GM21515 (cell line): Measurements from ENCODE around the gene SLC24A4.

Experiments used
- ATAC-seq: cut with Tn5 transposase; IDR thresholded peaks from one replicate; pipeline ENCODE4 v1.9.1; 2021; ENCODE audit not compliant: unreplicated experiment

SLC24A4 gene

GRCh38 chr14:92433407-92433806 lies 110.4 kb downstream of the SLC24A4 start:
- no peak for ATAC-seq

GRCh38 chr14:92435154-92435553 lies 112.2 kb downstream of the SLC24A4 start:
- ATAC-seq: no peak

- no peak for ATAC-seq
These were observed 113.3 kb downstream of the SLC24A4 start for GRCh38 chr14:92436115-92436776.

GRCh38 chr14:92437309-92437708 lies 114.3 kb downstream of the SLC24A4 start:
- no peak for ATAC-seq

- ATAC-seq: no peak
These were observed 114.8 kb downstream of the SLC24A4 start for GRCh38 chr14:92437729-92438285.

GRCh38 chr14:92439537-92440344 lies 116.8 kb downstream of the SLC24A4 start:
- ATAC-seq: no peak

GRCh38 chr14:92440345-92441003 lies 117.5 kb downstream of the SLC24A4 start:
- no peak for ATAC-seq

- no peak for ATAC-seq
These were observed 119.0 kb downstream of the SLC24A4 start for GRCh38 chr14:92441751-92442504.

GRCh38 chr14:92443167-92443566 lies 120.2 kb downstream of the SLC24A4 start:
- no peak for ATAC-seq

- no peak for ATAC-seq
These were observed 120.8 kb downstream of the SLC24A4 start for GRCh38 chr14:92443741-92444140.

GRCh38 chr14:92446771-92447170 lies 123.8 kb downstream of the SLC24A4 start:
- ATAC-seq: no peak

GRCh38 chr14:92447416-92448197 lies 124.6 kb downstream of the SLC24A4 start:
- ATAC-seq: no peak

GRCh38 chr14:92448786-92449185 lies 125.8 kb downstream of the SLC24A4 start:
- ATAC-seq: no peak

- ATAC-seq: no peak
These were observed 126.6 kb downstream of the SLC24A4 start for GRCh38 chr14:92449404-92450181.

GRCh38 chr14:92450351-92451070 lies 127.5 kb downstream of the SLC24A4 start:
- no peak for ATAC-seq

- no peak for ATAC-seq
These were observed 128.3 kb downstream of the SLC24A4 start for GRCh38 chr14:92451245-92451644.

- no peak for ATAC-seq
These were observed 128.8 kb downstream of the SLC24A4 start for GRCh38 chr14:92451755-92452154.

GRCh38 chr14:92452471-92452870 lies 129.5 kb downstream of the SLC24A4 start:
- no peak for ATAC-seq

- ATAC-seq: no peak
These were observed 130.7 kb downstream of the SLC24A4 start for GRCh38 chr14:92453691-92454090.
